BJ (cell line): ENCODE measurements around the gene DBN1. TPM values are rescaled to one million over a fixed set of nuclear protein-coding genes. Genes with fewer than 3 reads are reported as not detected.

Experiments used
- CTCF ChIA-PET: fragments of 350-600 bp; formaldehyde crosslinking; extraction: SDS; loops from one replicate; lab custom pipeline; 2021; ENCODE audit warnings: antibody characterized with exemption, inconsistent platforms; lab: Yijun Ruan, JAX
- POLR2A ChIA-PET: fragments of 300-600 bp; sonication (Branson Sonifier 250); formaldehyde crosslinking; extraction: SDS; loops from one replicate; lab custom pipeline; 2021; ENCODE audit warnings: antibody characterized with exemption; lab: Charles Lee
- DNase-seq: peaks from one replicate; pipeline ENCODE4 v3.0.0-alpha.2; 2011; ENCODE audit warnings: low read depth
- H3K27me3 ChIP-seq: 2 replicates; pipeline ENCODE4 v1.6.0; 2011; ENCODE audit warnings: low read length; ENCODE audit not compliant: control insufficient read depth, insufficient read depth
- H3K36me3 ChIP-seq: 2 replicates; pipeline ENCODE4 v1.5.1; 2011; ENCODE audit warnings: low read length; ENCODE audit not compliant: control insufficient read depth, insufficient read depth
- H3K4me3 ChIP-seq: 2 replicates; pipeline ENCODE4 v1.5.1; 2011; ENCODE audit warnings: low read depth, mild to moderate bottlenecking, control low read depth, low read length
- polyA plus RNA-seq: library from polyadenylated mRNA; depleted of rRNA; stranded (reverse); fragments of >200 nt; gene quantifications from 2 replicates; pipeline ENCODE4 v1.2.3, GENCODE V29; 2011
- TF ChIP-seq, protein P1 (sequence below): IDR thresholded peaks from 2 replicates; pipeline ENCODE4 v1.5.1; 2011; ENCODE audit warnings: low read depth, mild to moderate bottlenecking, control low read depth, inconsistent platforms, low read length, moderate library complexity; ENCODE audit not compliant: insufficient read depth

Gene DBN1
- polyA plus RNA-seq, 1 experiment = 176 TPM

DNA sequence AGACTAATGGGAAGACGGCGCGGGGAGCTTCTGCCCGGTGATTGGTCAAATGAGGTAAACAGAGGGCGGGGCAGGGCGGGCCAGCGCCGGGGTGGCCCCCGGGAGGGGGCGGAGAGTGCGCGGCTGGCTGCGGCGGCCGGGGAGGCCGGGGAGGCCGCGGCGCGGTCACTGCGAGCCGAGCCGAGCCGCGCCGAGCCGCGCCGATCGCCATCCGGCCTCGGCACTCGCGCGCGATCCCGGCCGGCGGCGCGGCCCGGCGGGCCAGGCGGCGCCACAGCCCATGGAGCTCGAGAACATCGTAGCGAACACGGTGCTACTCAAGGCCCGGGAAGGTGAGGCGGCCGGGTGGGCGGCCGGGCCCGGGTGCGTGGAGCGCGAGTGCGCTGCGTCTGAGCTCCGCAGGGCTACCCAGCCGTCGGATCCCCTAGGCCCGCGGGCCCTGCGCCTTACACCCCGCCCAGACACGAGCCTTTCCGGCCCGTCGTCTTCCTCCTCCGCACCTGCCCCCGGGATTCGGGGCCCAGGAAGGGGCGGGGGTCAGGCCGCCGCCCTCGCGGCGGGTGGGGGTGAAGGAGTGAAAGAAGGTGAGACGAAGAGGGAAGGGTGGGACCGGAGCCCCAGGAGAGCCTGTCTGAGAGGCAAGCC is 46.7 kb downstream of the DBN1 start, which contains the start of gene GRK6:
TSS of gene GRK6 (plus strand) at position 111 of the 645 bp plus-strand sequence. CDS start at position 281, 170 bp downstream.
- TF ChIP-seq, protein P1, sequence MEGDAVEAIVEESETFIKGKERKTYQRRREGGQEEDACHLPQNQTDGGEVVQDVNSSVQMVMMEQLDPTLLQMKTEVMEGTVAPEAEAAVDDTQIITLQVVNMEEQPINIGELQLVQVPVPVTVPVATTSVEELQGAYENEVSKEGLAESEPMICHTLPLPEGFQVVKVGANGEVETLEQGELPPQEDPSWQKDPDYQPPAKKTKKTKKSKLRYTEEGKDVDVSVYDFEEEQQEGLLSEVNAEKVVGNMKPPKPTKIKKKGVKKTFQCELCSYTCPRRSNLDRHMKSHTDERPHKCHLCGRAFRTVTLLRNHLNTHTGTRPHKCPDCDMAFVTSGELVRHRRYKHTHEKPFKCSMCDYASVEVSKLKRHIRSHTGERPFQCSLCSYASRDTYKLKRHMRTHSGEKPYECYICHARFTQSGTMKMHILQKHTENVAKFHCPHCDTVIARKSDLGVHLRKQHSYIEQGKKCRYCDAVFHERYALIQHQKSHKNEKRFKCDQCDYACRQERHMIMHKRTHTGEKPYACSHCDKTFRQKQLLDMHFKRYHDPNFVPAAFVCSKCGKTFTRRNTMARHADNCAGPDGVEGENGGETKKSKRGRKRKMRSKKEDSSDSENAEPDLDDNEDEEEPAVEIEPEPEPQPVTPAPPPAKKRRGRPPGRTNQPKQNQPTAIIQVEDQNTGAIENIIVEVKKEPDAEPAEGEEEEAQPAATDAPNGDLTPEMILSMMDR = no peak
- peak within 1 kb of the TSS; percentile 70 for H3K4me3 ChIP-seq
- no peak for DNase-seq
- H3K36me3 ChIP-seq = peaks cover 4% of the 10 kb centered on the region
- H3K27me3 ChIP-seq = no peaks in the 10 kb centered on the region
- ChIA-PET POLR2A (interaction anchor here (0.5 to 1.5 kb wide), 3 partner anchors 21 to 151 kb away, joined by 3 to 13 read pairs (median 3); no protein-coding TSS in a partner anchor), CTCF (interaction anchor here (0.6 to 6.2 kb wide), 7 partner anchors 23 to 117 kb away, joined by 3 to 48 read pairs (median 3); partner anchors contain the start of gene PDLIM7)

DNA sequence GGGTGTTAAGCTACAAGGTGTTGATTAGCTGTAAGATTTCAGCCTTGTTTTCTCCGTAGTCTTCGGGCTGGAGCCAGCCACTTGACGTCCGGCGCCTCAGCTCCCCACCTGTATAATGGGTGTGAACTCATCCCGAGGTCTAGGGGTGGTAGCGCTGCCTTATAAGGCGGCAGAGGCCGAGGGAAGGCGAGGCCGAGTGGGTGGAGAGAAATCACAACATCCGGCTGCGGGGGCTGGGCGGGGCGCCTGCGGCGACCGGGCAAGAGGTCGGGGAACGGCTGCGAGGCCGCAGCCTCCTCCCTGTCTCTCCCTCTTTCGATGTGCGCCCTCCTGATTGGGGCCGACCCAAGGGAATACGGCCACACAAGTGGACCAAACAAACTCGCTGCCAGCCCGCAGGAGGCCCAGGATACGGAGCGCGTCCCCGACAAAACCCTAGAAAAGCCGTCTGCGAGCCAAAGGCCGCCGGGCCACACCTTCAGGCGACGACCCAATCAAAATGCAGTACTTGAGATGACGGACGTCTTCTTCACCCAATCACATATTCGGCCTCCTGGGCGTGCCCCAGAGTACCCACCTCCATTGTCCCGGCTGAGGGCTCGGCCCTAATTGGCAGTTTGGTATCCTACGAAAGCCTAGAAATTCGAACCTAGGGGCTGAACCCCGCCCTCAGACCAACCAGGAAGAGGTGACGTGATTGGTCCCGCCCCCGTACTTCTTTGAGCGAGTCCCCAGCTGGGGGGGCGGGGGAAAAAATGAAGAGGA is 47.5 kb downstream of the DBN1 start:
- peak; percentile 100 for DNase-seq
- H3K36me3 ChIP-seq = 0 out of 2 replicates have a peak, but pooled peaks cover 2% of the 10 kb centered on the region
- H3K4me3 ChIP-seq = peak overlapping the region; percentile 49
- H3K27me3 ChIP-seq = no peaks in the 10 kb centered on the region
- ChIA-PET POLR2A (interaction anchor here (0.5 to 1.5 kb wide), 4 partner anchors 21 to 150 kb away, joined by 3 to 13 read pairs (median 3); no protein-coding TSS in a partner anchor), CTCF (interaction anchor here (0.6 to 6.2 kb wide), 6 partner anchors 23 to 116 kb away, joined by 3 to 48 read pairs (median 3); no protein-coding TSS in a partner anchor)
- TF ChIP-seq, protein P1 = no peak

DNA sequence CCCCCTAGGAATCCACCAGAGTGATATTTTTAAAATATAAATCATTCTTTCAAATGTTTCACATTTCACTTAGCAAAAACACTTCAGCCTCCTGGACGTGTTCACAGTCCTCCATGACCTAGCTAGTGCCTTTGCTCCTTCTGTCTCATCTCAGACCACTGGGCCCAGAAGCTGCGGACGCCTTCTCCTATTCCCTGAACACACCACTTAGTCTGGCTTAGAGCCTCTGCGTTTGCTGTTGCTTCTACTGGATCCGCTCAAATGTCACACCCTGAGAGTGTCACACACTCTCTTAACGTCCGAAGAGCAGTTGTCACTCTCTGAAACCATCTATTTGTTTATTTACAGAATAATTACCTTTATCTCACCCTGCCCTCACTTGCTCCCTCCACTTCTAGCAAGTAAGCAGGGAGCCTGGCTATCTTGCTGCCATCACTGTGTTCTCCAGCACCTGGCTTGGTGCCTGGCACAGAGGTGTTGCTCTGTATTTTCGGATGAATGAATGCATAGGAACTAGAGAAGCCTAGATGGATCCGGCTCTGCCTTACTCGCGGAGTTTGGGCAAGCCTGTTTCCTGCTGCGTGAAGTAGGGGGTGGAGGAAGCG is 48.1 kb downstream of the DBN1 start:
- ChIA-PET POLR2A (interaction anchor here (0.7 kb wide), 1 partner anchor 23 kb away, joined by 3 read pairs; no protein-coding TSS in a partner anchor), CTCF (interaction anchor here (0.6 to 6.2 kb wide), 2 partner anchors 22 to 36 kb away, joined by 3 to 48 read pairs; no protein-coding TSS in a partner anchor)
- TF ChIP-seq, protein P1 = no peak
- H3K27me3 ChIP-seq = no peaks in the 10 kb centered on the region
- H3K4me3 ChIP-seq = peak overlapping the region; percentile 49
- no peak for DNase-seq
- H3K36me3 ChIP-seq = 0 out of 2 replicates have a peak, but pooled peaks cover 2% of the 10 kb centered on the region

DNA sequence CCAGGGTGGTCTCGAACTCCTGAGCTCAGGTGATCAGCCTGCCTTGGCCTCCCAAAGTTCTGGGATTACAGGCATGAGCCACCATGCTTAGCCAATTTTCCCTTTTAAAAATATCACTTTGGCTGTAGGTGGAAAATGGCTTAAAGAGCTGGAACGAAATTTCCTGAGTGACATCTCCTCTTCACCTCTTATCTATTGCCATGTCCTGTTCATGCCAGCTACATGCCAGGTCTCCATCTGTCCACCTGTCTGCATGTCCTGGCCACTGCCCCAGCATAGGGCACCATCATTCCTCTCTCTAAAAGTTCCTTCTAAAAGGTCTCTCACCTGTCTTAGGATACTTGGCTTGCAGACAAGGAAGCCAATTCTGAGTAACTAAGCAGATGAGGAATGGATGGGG is 49.8 kb downstream of the DBN1 start:
- H3K27me3 ChIP-seq = no peaks in the 10 kb centered on the region
- no peak for DNase-seq
- ChIA-PET CTCF (interaction anchor here (0.9 to 6.2 kb wide), 5 partner anchors 9 to 34 kb away, joined by 3 to 48 read pairs (median 4); no protein-coding TSS in a partner anchor), POLR2A (no interaction called here)
- no peak overlapping the region for H3K4me3 ChIP-seq
- no peaks in the 10 kb centered on the region for H3K36me3 ChIP-seq
- TF ChIP-seq, protein P1 = no peak
